Lower lobe of right lung (tissue), 2 donors: ENCODE results near the gene SCAMP2. TPM values are rescaled to one million over a fixed set of nuclear protein-coding genes. Genes with fewer than 3 reads are reported as not detected.
A peak's percentile ranks its signal among the peaks of the same experiment; 100 is the strongest.

ENCODE experiments used
- ATAC-seq, 2 donors: fragments of 200-7000 bp; cut with Tn5 transposase; one replicate each; pipeline ENCODE4 v1.9.1; 2020 to 2022; ENCODE audit warnings: mild to moderate bottlenecking in 2 of 2, moderate library complexity in 2 of 2
- DNase-seq: peaks from one replicate; pipeline ENCODE4 v3.0.0-alpha.2; 2020
- H3K27ac ChIP-seq: fragments of 200-600 bp; one replicate; pipeline ENCODE4 v1.8.0; 2022
- H3K27me3 ChIP-seq: fragments of 200-600 bp; one replicate; pipeline ENCODE4 v1.8.0; 2022; ENCODE audit warnings: low read depth
- H3K36me3 ChIP-seq: fragments of 200-600 bp; one replicate; pipeline ENCODE4 v1.8.0; 2022; ENCODE audit warnings: mild to moderate bottlenecking
- H3K4me1 ChIP-seq: fragments of 200-600 bp; one replicate; pipeline ENCODE4 v1.8.0; 2022
- H3K4me3 ChIP-seq: fragments of 200-600 bp; one replicate; pipeline ENCODE4 v1.8.0; 2022; ENCODE audit warnings: mild to moderate bottlenecking
- H3K9me3 ChIP-seq: fragments of 200-600 bp; one replicate; pipeline ENCODE4 v1.8.0; 2022
- intact Hi-C: fragments of 100-400 bp; cut with DNase I; formaldehyde crosslinking; loops from one replicate; pipeline ENCODE4 v1.11.0; 2022
- total RNA-seq: library from RNA; stranded (reverse); fragmentation: NEBNext Ultra II Directional; extraction: Animal tissue kit (Norgen Biotek cat#: 25700); gene quantifications from one replicate; pipeline ENCODE4 v1.2.1, GENCODE V29; 2021
- TF ChIP-seq, protein P1 (sequence below): fragments of 200-600 bp; IDR thresholded peaks from one replicate; pipeline ENCODE4 v1.8.0; 2022; ENCODE audit warnings: antibody characterized with exemption, mild to moderate bottlenecking
- donor health status: DM: no; HTN: yes; CAD: no; lungs with severe emphysema.

SCAMP2 gene
- total RNA-seq, 1 donor from 2014 or later = 122 TPM

DNA sequence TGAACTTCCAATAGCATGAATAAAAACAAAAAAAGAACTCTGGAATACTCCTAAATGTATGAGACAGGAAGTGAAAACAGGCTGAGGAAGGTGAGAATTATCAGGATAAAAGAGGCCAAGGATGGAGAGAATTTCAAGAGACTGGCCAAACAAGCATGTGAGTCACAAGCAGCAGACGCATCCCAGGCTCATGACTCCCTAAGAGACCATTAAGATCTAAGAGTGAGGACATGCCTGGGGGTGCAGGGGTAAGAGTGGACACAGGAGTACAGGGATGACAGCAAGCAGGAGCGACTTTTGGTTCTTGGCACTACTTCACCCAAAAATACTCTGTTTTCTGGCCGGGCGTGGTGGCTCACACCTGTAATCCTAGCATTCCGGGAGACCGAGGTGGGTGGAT lies 7.1 kb downstream of the SCAMP2 start:
- Histone ChIP-seq H3K36me3 (peaks cover 4% of the 10 kb centered on the region), H3K27ac (peak overlapping the region; percentile 10), H3K4me3 (no peak overlapping the region), H3K27me3 (no peaks in the 10 kb centered on the region), H3K4me1 (peaks cover 64% of the 10 kb centered on the region), H3K9me3 (no peaks in the 10 kb centered on the region)
- intact Hi-C loops = no loop called here
- no peak for DNase-seq
- peak in 1 of 2 donors; percentile 50 for ATAC-seq
- TF ChIP-seq, protein P1, sequence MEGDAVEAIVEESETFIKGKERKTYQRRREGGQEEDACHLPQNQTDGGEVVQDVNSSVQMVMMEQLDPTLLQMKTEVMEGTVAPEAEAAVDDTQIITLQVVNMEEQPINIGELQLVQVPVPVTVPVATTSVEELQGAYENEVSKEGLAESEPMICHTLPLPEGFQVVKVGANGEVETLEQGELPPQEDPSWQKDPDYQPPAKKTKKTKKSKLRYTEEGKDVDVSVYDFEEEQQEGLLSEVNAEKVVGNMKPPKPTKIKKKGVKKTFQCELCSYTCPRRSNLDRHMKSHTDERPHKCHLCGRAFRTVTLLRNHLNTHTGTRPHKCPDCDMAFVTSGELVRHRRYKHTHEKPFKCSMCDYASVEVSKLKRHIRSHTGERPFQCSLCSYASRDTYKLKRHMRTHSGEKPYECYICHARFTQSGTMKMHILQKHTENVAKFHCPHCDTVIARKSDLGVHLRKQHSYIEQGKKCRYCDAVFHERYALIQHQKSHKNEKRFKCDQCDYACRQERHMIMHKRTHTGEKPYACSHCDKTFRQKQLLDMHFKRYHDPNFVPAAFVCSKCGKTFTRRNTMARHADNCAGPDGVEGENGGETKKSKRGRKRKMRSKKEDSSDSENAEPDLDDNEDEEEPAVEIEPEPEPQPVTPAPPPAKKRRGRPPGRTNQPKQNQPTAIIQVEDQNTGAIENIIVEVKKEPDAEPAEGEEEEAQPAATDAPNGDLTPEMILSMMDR = no peak

- H3K36me3 ChIP-seq = peaks cover 7% of the 10 kb centered on the region
- H3K4me3 ChIP-seq = no peak overlapping the region
- TF ChIP-seq, protein P1 = no peak
- no peaks in the 10 kb centered on the region for H3K27me3 ChIP-seq
- H3K4me1 ChIP-seq = peaks cover 56% of the 10 kb centered on the region
- no peak overlapping the region for H3K27ac ChIP-seq
- ATAC-seq (no peak), DNase-seq (no peak)
- intact Hi-C loops = no loop called here
- H3K9me3 ChIP-seq = no peaks in the 10 kb centered on the region
Measured at GRCh38 chr15:74865316-74865715, 7.8 kb downstream of the SCAMP2 start.

DNA sequence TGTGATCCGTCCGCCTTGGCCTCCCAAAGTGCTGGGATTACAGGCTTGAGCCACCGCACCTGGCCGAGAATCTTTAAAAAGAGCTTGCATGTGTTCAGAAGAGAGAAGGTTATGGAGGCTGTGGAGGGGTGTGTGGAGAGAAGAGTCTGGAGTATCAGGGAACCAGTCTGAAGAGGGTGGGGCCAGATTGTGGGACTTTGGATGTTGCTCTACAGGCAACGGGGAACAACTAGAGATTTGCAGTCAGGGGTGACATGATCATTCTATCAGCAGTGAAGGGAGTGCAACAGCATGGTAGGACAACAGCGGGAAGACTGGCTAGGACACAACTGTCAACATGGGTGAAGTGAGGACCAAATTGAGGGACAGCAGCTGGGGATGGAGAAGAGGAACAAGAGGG lies 8.9 kb downstream of the SCAMP2 start:
- intact Hi-C loops = no loop called here
- H3K27ac ChIP-seq = no peak overlapping the region

GRCh38 chr15:74863239-74864056 lies 9.7 kb downstream of the SCAMP2 start:
- no peaks in the 10 kb centered on the region for H3K27me3 ChIP-seq
- peaks cover 53% of the 10 kb centered on the region for H3K4me1 ChIP-seq
- intact Hi-C loops = no loop called here
- no peak overlapping the region for H3K4me3 ChIP-seq
- peak in 1 of 2 donors; percentile 28 for ATAC-seq
- H3K36me3 ChIP-seq = peaks cover 11% of the 10 kb centered on the region
- H3K9me3 ChIP-seq = no peaks in the 10 kb centered on the region
- no peak for DNase-seq
- TF ChIP-seq, protein P1 = no peak
- no peak overlapping the region for H3K27ac ChIP-seq

More for the DNA sequence above, 8.9 kb downstream of the SCAMP2 start:
- DNase-seq (no peak), ATAC-seq (no peak)
- Histone ChIP-seq H3K9me3 (no peaks in the 10 kb centered on the region), H3K4me3 (no peak overlapping the region), H3K27me3 (no peaks in the 10 kb centered on the region), H3K4me1 (peaks cover 55% of the 10 kb centered on the region), H3K36me3 (peaks cover 7% of the 10 kb centered on the region)
- TF ChIP-seq, protein P1 = no peak

DNA sequence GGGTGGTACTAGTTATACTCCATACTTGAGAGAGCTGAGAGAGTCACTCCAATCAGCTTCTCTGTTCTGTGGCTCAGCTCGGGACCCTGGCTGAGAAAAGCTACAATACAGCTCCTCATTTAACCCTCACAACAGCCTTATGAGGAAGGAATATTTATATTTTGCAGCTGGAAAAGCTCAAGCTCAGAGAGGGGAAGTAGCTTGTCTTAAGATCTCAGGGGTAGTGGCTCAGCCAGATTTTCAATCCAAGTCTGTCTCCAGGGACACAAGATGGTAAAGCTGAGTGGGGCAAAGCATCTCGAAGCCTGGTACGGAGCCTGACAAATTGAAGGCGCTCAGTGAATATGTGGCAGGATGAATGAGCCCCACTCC lies 14.8 kb downstream of the SCAMP2 start:
- no peaks in the 10 kb centered on the region for H3K27me3 ChIP-seq
- H3K4me1 ChIP-seq = peaks cover 44% of the 10 kb centered on the region
- ATAC-seq (no peak), DNase-seq (no peak)
- H3K9me3 ChIP-seq = no peaks in the 10 kb centered on the region
- TF ChIP-seq, protein P1 = no peak
- no peak overlapping the region for H3K27ac ChIP-seq
- peaks cover 37% of the 10 kb centered on the region for H3K36me3 ChIP-seq
- intact Hi-C loops = no loop called here
- H3K4me3 ChIP-seq = no peak overlapping the region
